ENCODE data around the gene OVOL1. TPM values are rescaled to one million over a fixed set of nuclear protein-coding genes. Genes with fewer than 3 reads are reported as not detected.

The OVOL1 gene
- total and polyA plus RNA-seq, 2 of the 13 experiments (the other 11 are each of a cell fraction or from before 2014, with no cell fraction given) = 0.01 TPM; not detected in 1

DNA sequence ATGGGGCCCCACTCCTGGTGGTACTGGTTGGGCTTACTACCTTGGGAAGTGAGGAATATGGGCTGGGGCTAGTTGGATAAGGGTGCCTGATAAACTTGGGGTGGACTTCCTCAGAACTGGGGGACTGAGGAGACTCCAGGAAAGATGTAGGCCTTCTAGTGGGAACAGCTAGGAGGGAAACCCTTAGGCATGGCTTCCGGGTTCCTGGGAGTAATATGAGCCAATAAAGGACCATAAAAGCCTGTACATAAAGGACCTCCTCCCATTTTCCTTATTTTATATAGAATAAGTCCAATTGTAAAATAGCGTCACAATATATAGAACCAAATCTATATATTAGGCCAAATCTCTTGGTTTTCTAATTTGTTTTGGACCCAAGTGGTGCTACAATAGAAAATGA is 47.8 kb upstream of the OVOL1 start:
- ATAC-seq (no peak), FAIRE-seq (no peak), DNase-seq (ENCODE audit: low spot score) (no peak)
- intact Hi-C loops (cut with micrococcal nuclease; ENCODE audit: unreplicated experiment) = no loop called here
- WGBS (ENCODE audit: low lambda C conversion rate) = 45% methylated on average over 2 of the region's 2 CpGs
- H3K4me3 ChIP-seq (replicated peaks in 1 of 3; ENCODE audit: insufficient read depth in 1 of 3, low read depth in 2 of 3, low read length in 3 of 3) = no peak overlapping the region
- H4K20me1 ChIP-seq (ENCODE audit: insufficient read depth, low read length) = no peaks in the 10 kb centered on the region
- peaks cover 4% of the 10 kb centered on the region for H3K4me1 ChIP-seq (ENCODE audit: insufficient read depth, low read length)
- no peak for TF ChIP-seq MED1 (CRISPR knock-in tag; IDR thresholded peaks at IDR 0.05)
- no peak overlapping the region for H3K4me2 ChIP-seq (ENCODE audit: low read depth, low read length)
- H3K9me3 ChIP-seq (ENCODE audit: low read length) = peaks cover 13% of the 10 kb centered on the region
- no peaks in the 10 kb centered on the region for H3K36me3 ChIP-seq (replicated peaks in 1 of 2; ENCODE audit: control insufficient read depth in 1 of 2, insufficient read depth in 2 of 2, low read length in 2 of 2)
- in situ Hi-C loops (cut with HindIII; ENCODE audit: extremely low pct_ligation_motif_present, low pct_unique_long_range_greater_than_20kb) = no loop called here
- H3K9ac ChIP-seq (ENCODE audit: insufficient read depth, low read depth, low read length) = no peak overlapping the region
- BruUV-seq (replicated peaks) = no TSS peak
- no peaks in the 10 kb centered on the region for H3K27me3 ChIP-seq (ENCODE audit: control insufficient read depth in 1 of 2, insufficient read depth in 2 of 2, low read length in 2 of 2)
- no peak overlapping the region for H3K27ac ChIP-seq (ENCODE audit: extremely low read length, insufficient read depth, low read length)
- ChIA-PET POLR2A (no interaction called here), CTCF (ENCODE audit: low intra/inter-chr PET ratio, low total read pairs) (no interaction called here)
- H2AFZ ChIP-seq (ENCODE audit: low read length) = no peak overlapping the region
- H3K79me2 ChIP-seq (ENCODE audit: insufficient read depth, low read length) = no peaks in the 10 kb centered on the region

DNA sequence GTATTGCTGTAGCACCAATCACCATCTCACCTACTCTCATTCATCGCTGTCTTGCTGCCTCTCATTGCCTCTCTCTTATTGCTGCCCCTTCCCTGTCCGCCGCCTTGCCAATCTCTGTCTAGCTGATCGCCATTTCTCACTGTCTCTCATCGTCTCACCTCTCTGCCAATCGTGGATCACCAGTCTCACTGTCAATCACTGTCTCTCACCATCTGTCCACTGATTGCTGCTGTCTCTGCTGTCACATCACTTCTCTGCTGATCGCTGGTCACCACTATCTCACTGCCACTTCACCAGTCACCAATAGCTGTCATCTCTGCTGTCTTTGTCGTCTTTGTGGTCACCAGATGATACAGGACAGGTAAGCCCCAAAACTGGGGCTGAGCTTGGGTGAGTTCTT is 45.7 kb upstream of the OVOL1 start:
- WGBS (ENCODE audit: low lambda C conversion rate) = 36% methylated on average over 8 of the region's 8 CpGs
- no peak overlapping the region for H3K4me3 ChIP-seq (replicated peaks in 1 of 3; ENCODE audit: insufficient read depth in 1 of 3, low read depth in 2 of 3, low read length in 3 of 3)
- no peaks in the 10 kb centered on the region for H3K79me2 ChIP-seq (ENCODE audit: insufficient read depth, low read length)
- H3K27me3 ChIP-seq (ENCODE audit: control insufficient read depth in 1 of 2, insufficient read depth in 2 of 2, low read length in 2 of 2) = no peaks in the 10 kb centered on the region
- no peaks in the 10 kb centered on the region for H3K36me3 ChIP-seq (replicated peaks in 1 of 2; ENCODE audit: control insufficient read depth in 1 of 2, insufficient read depth in 2 of 2, low read length in 2 of 2)
- no TSS peak for BruUV-seq (replicated peaks)
- no peak overlapping the region for H3K9ac ChIP-seq (ENCODE audit: insufficient read depth, low read depth, low read length)
- FAIRE-seq (no peak), ATAC-seq (no peak), DNase-seq (ENCODE audit: low spot score) (no peak)
- no peaks in the 10 kb centered on the region for H4K20me1 ChIP-seq (ENCODE audit: insufficient read depth, low read length)
- TF ChIP-seq STAG1 (CRISPR knock-in tag; IDR thresholded peaks at IDR 0.05) (no peak), ZNF292 (CRISPR knock-in tag; IDR thresholded peaks at IDR 0.05; ENCODE audit: borderline replicate concordance, low read depth) (no peak)
- CTCF ChIA-PET (ENCODE audit: low intra/inter-chr PET ratio, low total read pairs) = no interaction called here
- in situ Hi-C loops (cut with HindIII; ENCODE audit: extremely low pct_ligation_motif_present, low pct_unique_long_range_greater_than_20kb) (loop anchor here (5.0 kb wide), 1 partner anchor 76 kb away; no protein-coding TSS in a partner anchor), intact Hi-C loops (cut with micrococcal nuclease; ENCODE audit: unreplicated experiment) (no loop called here)
- H3K4me1 ChIP-seq (ENCODE audit: insufficient read depth, low read length) = peaks cover 8% of the 10 kb centered on the region
- H2AFZ ChIP-seq (ENCODE audit: low read length) = no peak overlapping the region
- H3K27ac ChIP-seq (ENCODE audit: extremely low read length, insufficient read depth, low read length) = no peak overlapping the region
- H3K9me3 ChIP-seq (ENCODE audit: low read length) = peaks cover 10% of the 10 kb centered on the region
- no peak overlapping the region for H3K4me2 ChIP-seq (ENCODE audit: low read depth, low read length)
- POLR2A ChIA-PET = no interaction called here

Measured in HepG2 (cell line).